Upper lobe of right lung (tissue), 1 donor: ENCODE results near the gene CAPNS2. TPM values are rescaled to one million over a fixed set of nuclear protein-coding genes. Genes with fewer than 3 reads are reported as not detected.

ENCODE experiments used
- ATAC-seq: fragments of 200-7000 bp; cut with Tn5 transposase; one replicate; pipeline ENCODE4 v1.9.1; 2020; ENCODE audit warnings: mild to moderate bottlenecking, moderate library complexity
- DNase-seq: peaks from one replicate; pipeline ENCODE4 v3.0.0-alpha.2; 2020
- H3K27ac ChIP-seq: fragments of 200-600 bp; one replicate; pipeline ENCODE4 v1.8.0; 2022
- H3K27me3 ChIP-seq: fragments of 200-600 bp; one replicate; pipeline ENCODE4 v1.8.0; 2022; ENCODE audit warnings: mild to moderate bottlenecking
- H3K36me3 ChIP-seq: fragments of 200-600 bp; one replicate; pipeline ENCODE4 v1.8.0; 2022
- H3K4me1 ChIP-seq: fragments of 200-600 bp; one replicate; pipeline ENCODE4 v1.8.0; 2022
- H3K4me3 ChIP-seq: fragments of 200-600 bp; one replicate; pipeline ENCODE4 v1.8.0; 2022; ENCODE audit warnings: mild to moderate bottlenecking
- H3K9me3 ChIP-seq: fragments of 200-600 bp; one replicate; pipeline ENCODE4 v1.8.0; 2022
- intact Hi-C: fragments of 100-400 bp; cut with DNase I; formaldehyde crosslinking; loops from one replicate; pipeline ENCODE4 v1.11.0; 2022
- total RNA-seq: library from RNA; stranded (reverse); fragmentation: NEBNext Ultra II Directional; extraction: Animal tissue kit (Norgen Biotek cat#: 25700); gene quantifications from one replicate; pipeline ENCODE4 v1.2.1, GENCODE V29; 2021
- TF ChIP-seq, protein P1 (sequence below): fragments of 200-600 bp; IDR thresholded peaks from one replicate; pipeline ENCODE4 v1.8.0; 2022; ENCODE audit warnings: antibody characterized with exemption
- donor health status: DM: no; HTN: yes; CAD: no; lungs with severe emphysema.

The CAPNS2 gene
- total RNA-seq, 1 donor from 2014 or later: 0.67 TPM

GRCh38 chr16:55575496-55575895 is 9.0 kb downstream of the CAPNS2 start:
- Histone ChIP-seq H3K36me3 (peaks cover 15% of the 10 kb centered on the region), H3K27ac (no peak overlapping the region), H3K27me3 (no peaks in the 10 kb centered on the region), H3K4me3 (no peak overlapping the region), H3K9me3 (no peaks in the 10 kb centered on the region), H3K4me1 (no peaks in the 10 kb centered on the region)
- intact Hi-C loops: no loop called here
- TF ChIP-seq, protein P1, sequence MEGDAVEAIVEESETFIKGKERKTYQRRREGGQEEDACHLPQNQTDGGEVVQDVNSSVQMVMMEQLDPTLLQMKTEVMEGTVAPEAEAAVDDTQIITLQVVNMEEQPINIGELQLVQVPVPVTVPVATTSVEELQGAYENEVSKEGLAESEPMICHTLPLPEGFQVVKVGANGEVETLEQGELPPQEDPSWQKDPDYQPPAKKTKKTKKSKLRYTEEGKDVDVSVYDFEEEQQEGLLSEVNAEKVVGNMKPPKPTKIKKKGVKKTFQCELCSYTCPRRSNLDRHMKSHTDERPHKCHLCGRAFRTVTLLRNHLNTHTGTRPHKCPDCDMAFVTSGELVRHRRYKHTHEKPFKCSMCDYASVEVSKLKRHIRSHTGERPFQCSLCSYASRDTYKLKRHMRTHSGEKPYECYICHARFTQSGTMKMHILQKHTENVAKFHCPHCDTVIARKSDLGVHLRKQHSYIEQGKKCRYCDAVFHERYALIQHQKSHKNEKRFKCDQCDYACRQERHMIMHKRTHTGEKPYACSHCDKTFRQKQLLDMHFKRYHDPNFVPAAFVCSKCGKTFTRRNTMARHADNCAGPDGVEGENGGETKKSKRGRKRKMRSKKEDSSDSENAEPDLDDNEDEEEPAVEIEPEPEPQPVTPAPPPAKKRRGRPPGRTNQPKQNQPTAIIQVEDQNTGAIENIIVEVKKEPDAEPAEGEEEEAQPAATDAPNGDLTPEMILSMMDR: no peak
- ATAC-seq (no peak), DNase-seq (no peak)

GRCh38 chr16:55576384-55576783 is 9.9 kb downstream of the CAPNS2 start:
- ATAC-seq (no peak), DNase-seq (no peak)

DNA sequence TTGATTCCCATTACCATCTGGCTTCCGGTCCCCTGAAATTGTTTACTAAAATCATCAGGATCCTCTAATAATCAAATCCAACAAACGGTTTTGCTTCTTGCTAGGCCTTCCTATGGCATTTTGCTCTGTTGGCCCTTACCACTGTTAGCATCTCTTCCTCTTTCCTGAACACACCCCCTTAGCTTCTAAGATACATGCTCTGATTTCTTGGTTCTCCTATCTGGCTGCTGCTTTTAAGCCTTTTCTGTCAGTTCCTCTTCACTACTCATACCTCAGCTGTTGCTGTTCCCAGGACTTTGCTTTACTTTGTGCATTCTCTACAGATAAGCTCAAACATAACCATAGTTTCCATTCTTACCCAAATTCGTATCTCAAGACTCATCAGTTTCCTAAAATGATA is 11.4 kb downstream of the CAPNS2 start:
- DNase-seq: no peak

More at GRCh38 chr16:55576384-55576783, 9.9 kb downstream of the CAPNS2 start:
- TF ChIP-seq, protein P1: no peak
- Histone ChIP-seq H3K27ac (no peak overlapping the region), H3K4me1 (no peaks in the 10 kb centered on the region), H3K27me3 (no peaks in the 10 kb centered on the region), H3K9me3 (no peaks in the 10 kb centered on the region), H3K4me3 (no peak overlapping the region), H3K36me3 (peaks cover 15% of the 10 kb centered on the region)
- intact Hi-C loops: no loop called here

DNA sequence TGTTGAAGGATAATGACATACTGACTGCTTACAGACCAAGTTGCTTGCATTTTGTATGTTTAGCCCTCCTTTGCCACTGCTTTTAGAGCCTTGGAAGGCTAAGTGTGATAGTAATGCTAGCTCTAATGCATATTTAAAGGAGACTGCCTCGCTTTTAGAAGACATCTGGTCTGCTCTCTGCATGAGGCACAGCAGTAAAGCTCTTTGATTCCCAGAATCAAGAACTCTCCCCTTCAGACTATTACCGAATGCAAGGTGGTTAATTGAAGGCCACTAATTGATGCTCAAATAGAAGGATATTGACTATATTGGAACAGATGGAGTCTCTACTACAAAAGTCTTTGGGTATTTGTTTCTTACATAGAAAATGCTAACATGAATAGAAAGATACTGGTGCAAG is 19.1 kb downstream of the CAPNS2 start:
- DNase-seq (no peak), ATAC-seq (no peak)
- no peaks in the 10 kb centered on the region for H3K27me3 ChIP-seq
- no peak overlapping the region for H3K4me3 ChIP-seq
- peaks cover 4% of the 10 kb centered on the region for H3K36me3 ChIP-seq
- TF ChIP-seq, protein P1: no peak
- H3K9me3 ChIP-seq: no peaks in the 10 kb centered on the region
- no peak overlapping the region for H3K27ac ChIP-seq
- H3K4me1 ChIP-seq: no peaks in the 10 kb centered on the region
- intact Hi-C loops: no loop called here

More for the DNA sequence above, 11.4 kb downstream of the CAPNS2 start:
- Histone ChIP-seq H3K9me3 (no peaks in the 10 kb centered on the region), H3K27me3 (no peaks in the 10 kb centered on the region), H3K4me1 (no peaks in the 10 kb centered on the region), H3K36me3 (peaks cover 19% of the 10 kb centered on the region), H3K27ac (no peak overlapping the region), H3K4me3 (no peak overlapping the region)
- ATAC-seq: peak; percentile 62
- TF ChIP-seq, protein P1: no peak
- intact Hi-C loops: no loop called here

- no peaks in the 10 kb centered on the region for H3K9me3 ChIP-seq
- H3K4me3 ChIP-seq: no peak overlapping the region
- no peaks in the 10 kb centered on the region for H3K36me3 ChIP-seq
- no peaks in the 10 kb centered on the region for H3K4me1 ChIP-seq
- no peak for ATAC-seq
- H3K27ac ChIP-seq: no peak overlapping the region
- peaks cover 4% of the 10 kb centered on the region for H3K27me3 ChIP-seq
- TF ChIP-seq, protein P1: no peak
- DNase-seq: no peak
- intact Hi-C loops: no loop called here
Observed at GRCh38 chr16:55588799-55589198, 22.3 kb downstream of the CAPNS2 start.

- no peak for DNase-seq
- H3K4me1 ChIP-seq: no peaks in the 10 kb centered on the region
- TF ChIP-seq, protein P1: no peak
- no peak overlapping the region for H3K27ac ChIP-seq
- no peak overlapping the region for H3K4me3 ChIP-seq
- no peak for ATAC-seq
- H3K9me3 ChIP-seq: no peaks in the 10 kb centered on the region
- peaks cover 4% of the 10 kb centered on the region for H3K27me3 ChIP-seq
- intact Hi-C loops: no loop called here
- no peaks in the 10 kb centered on the region for H3K36me3 ChIP-seq
Observed at GRCh38 chr16:55592306-55592705, 25.8 kb downstream of the CAPNS2 start.
